ENCODE measurements around the gene EPN2. TPM values are rescaled to one million over a fixed set of nuclear protein-coding genes. Genes with fewer than 3 reads are reported as not detected.
"Not testable (repeated sequence)": the region's sequence is repeated elsewhere in the genome, so short reads cannot be mapped to it uniquely, and the experiment has no call there.

EPN2 gene
- total RNA-seq, 1 donor from 2014 or later: 85.5 TPM

GRCh38 chr17:19261426-19261825, 24.3 kb downstream of the EPN2 start:
- DNase-seq (ENCODE audit: missing footprints): no peak
- ATAC-seq: no peak
- intact Hi-C loops (cut with DNase I): no loop called here

GRCh38 chr17:19262650-19263631, 25.8 kb downstream of the EPN2 start:
- intact Hi-C loops (cut with DNase I): no loop called here
- ATAC-seq (no peak), DNase-seq (ENCODE audit: missing footprints) (no peak)

- intact Hi-C loops (cut with DNase I): no loop called here
- peak; percentile 16 for ATAC-seq
- no peak for DNase-seq (ENCODE audit: missing footprints)
Measured at GRCh38 chr17:19263641-19264051, 26.5 kb downstream of the EPN2 start.

GRCh38 chr17:19264268-19264667, 27.1 kb downstream of the EPN2 start:
- ATAC-seq (no peak), DNase-seq (ENCODE audit: missing footprints) (no peak)
- intact Hi-C loops (cut with DNase I): no loop called here

GRCh38 chr17:19264681-19265080, 27.5 kb downstream of the EPN2 start:
- no peak for DNase-seq (ENCODE audit: missing footprints)
- intact Hi-C loops (cut with DNase I): no loop called here
- no peak for ATAC-seq

GRCh38 chr17:19265755-19266154, 28.6 kb downstream of the EPN2 start:
- ATAC-seq (no peak), DNase-seq (ENCODE audit: missing footprints) (no peak)
- intact Hi-C loops (cut with DNase I): no loop called here

- DNase-seq (ENCODE audit: missing footprints) (no peak), ATAC-seq (no peak)
- intact Hi-C loops (cut with DNase I): no loop called here
Measured at GRCh38 chr17:19268611-19269010, 31.4 kb downstream of the EPN2 start.

- intact Hi-C loops (cut with DNase I): no loop called here
- no peak for DNase-seq (ENCODE audit: missing footprints)
- ATAC-seq: no peak
Measured at GRCh38 chr17:19269106-19269505, 31.9 kb downstream of the EPN2 start.

GRCh38 chr17:19269641-19270040, 32.5 kb downstream of the EPN2 start:
- intact Hi-C loops (cut with DNase I): loop anchor here (2.0 kb wide), 1 partner anchor 19 kb away; no protein-coding TSS in a partner anchor
- no peak for DNase-seq (ENCODE audit: missing footprints)
- ATAC-seq: no peak

- DNase-seq (ENCODE audit: missing footprints): no peak
- no peak for ATAC-seq
- intact Hi-C loops (cut with DNase I): loop anchor here (2.0 kb wide), 1 partner anchor 20 kb away; no protein-coding TSS in a partner anchor
Measured at GRCh38 chr17:19270347-19270703, 33.2 kb downstream of the EPN2 start.

GRCh38 chr17:19270704-19271611, 33.8 kb downstream of the EPN2 start:
- ATAC-seq (peak; percentile 84), DNase-seq (ENCODE audit: missing footprints) (peak; percentile 75)
- intact Hi-C loops (cut with DNase I): loop anchor here (2.0 kb wide), 1 partner anchor 20 kb away; no protein-coding TSS in a partner anchor

GRCh38 chr17:19271780-19272357, 34.7 kb downstream of the EPN2 start:
- DNase-seq (ENCODE audit: missing footprints): no peak
- no peak for ATAC-seq
- intact Hi-C loops (cut with DNase I): loop anchor here (2.0 kb wide), 1 partner anchor 21 kb away; no protein-coding TSS in a partner anchor

- intact Hi-C loops (cut with DNase I): no loop called here
- no peak for ATAC-seq
- no peak for DNase-seq (ENCODE audit: missing footprints)
Measured at GRCh38 chr17:19273731-19274130, 36.6 kb downstream of the EPN2 start.

- ATAC-seq (no peak), DNase-seq (ENCODE audit: missing footprints) (no peak)
- intact Hi-C loops (cut with DNase I): no loop called here
Measured at GRCh38 chr17:19274893-19275292, 37.7 kb downstream of the EPN2 start.

- no peak for ATAC-seq
- no peak for DNase-seq (ENCODE audit: missing footprints)
Measured at GRCh38 chr17:19275457-19276127, 38.4 kb downstream of the EPN2 start.

GRCh38 chr17:19278284-19278683, 41.1 kb downstream of the EPN2 start:
- ATAC-seq; intact Hi-C loops (cut with DNase I); DNase-seq (ENCODE audit: missing footprints): not testable (repeated sequence)

More at GRCh38 chr17:19275457-19276127, 38.4 kb downstream of the EPN2 start:
- intact Hi-C loops (cut with DNase I): no loop called here

GRCh38 chr17:19278729-19279128, 41.6 kb downstream of the EPN2 start:
- no peak for DNase-seq (ENCODE audit: missing footprints)
- intact Hi-C loops (cut with DNase I): no loop called here
- no peak for ATAC-seq

GRCh38 chr17:19281161-19281560, 44.0 kb downstream of the EPN2 start:
- DNase-seq (ENCODE audit: missing footprints) (no peak), ATAC-seq (no peak)
- intact Hi-C loops (cut with DNase I): no loop called here

Data from Right ventricle myocardium inferior (tissue), 1 donor.